Skeletal muscle satellite cell (primary cell): ENCODE measurements around the gene GSTA5.
"Not testable (repeated sequence)": the region's sequence is repeated elsewhere in the genome, so short reads cannot be mapped to it uniquely, and the experiment has no call there.

Experiments used
- H3K27me3 ChIP-seq: 2 replicates; pipeline ENCODE4 v1.7.0; 2013; ENCODE audit warnings: low read length; ENCODE audit not compliant: control insufficient read depth, insufficient read depth
- H3K36me3 ChIP-seq: 2 replicates; pipeline ENCODE4 v1.7.0; 2013; ENCODE audit warnings: mild to moderate bottlenecking, control low read depth, low read length; ENCODE audit not compliant: insufficient read depth
- H3K4me1 ChIP-seq: 2 replicates; pipeline ENCODE4 v1.7.0; 2013; ENCODE audit warnings: low read length; ENCODE audit not compliant: control insufficient read depth, insufficient read depth
- H3K4me2 ChIP-seq: 2 replicates; pipeline ENCODE4 v1.7.0; 2013; ENCODE audit warnings: mild to moderate bottlenecking, low read length
- H3K4me3 ChIP-seq: 2 replicates; pipeline ENCODE4 v1.7.0; 2013; ENCODE audit warnings: low read length
- H3K9ac ChIP-seq: 2 replicates; pipeline ENCODE4 v1.7.0; 2013; ENCODE audit warnings: mild to moderate bottlenecking, low read depth, low read length, moderate library complexity
- H3K9me3 ChIP-seq: replicated peaks from 2 replicates; pipeline ENCODE4 v1.7.0; 2013; ENCODE audit warnings: mild to moderate bottlenecking, control low read depth, low read length

Gene GSTA5

DNA sequence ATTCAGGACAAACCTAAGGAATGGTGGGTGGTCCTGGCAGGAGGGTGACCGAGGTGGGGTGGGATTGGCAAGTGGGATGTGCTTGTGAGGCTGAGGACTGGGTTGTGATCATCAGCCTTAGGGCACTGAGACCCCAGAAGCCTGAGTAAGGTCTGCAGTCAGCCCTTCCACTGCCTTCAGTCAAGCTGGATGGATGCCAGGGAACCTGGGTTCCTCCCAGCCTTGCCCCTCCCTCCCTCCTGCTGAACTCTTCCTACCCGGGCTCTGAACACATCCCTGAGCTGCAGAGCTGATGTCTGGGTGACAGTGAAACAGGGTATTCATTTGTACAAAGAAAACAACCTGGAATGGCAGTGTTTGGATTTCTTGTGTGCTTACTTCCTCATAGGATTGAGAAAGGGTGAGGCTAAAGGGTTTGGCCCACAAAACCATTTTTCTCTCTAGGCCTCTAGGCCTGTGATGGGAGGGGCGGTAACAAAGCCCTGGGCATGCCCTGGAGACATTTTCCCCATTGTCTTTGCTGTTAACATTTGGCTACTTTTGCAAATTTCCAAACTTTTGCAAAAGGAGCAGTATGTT lies 57.8 kb downstream of the GSTA5 start:
- H3K4me1 ChIP-seq, H3K9ac ChIP-seq, H3K9me3 ChIP-seq, H3K36me3 ChIP-seq, H3K4me2 ChIP-seq, H3K4me3 ChIP-seq: not testable (repeated sequence)
- peaks cover 24% of the 10 kb centered on the region for H3K27me3 ChIP-seq

DNA sequence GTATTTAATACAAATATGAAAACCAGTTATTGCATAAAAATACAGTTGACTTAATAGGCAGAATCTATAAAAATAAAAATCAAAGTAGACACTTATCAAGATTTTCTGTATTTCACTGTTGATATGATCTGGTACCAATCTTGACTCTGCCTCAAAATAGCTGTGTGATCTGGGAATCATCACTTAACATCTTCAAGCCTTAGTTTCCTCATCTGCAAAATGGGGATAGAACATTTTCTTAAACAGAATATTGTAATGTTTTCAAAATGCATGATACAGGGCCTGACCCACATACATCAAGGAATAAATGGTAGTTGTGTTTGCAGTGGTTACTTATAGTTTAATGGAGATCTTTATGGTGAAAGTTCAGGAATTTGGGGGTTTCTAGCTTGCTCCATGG lies 58.4 kb downstream of the GSTA5 start:
- H3K4me1 ChIP-seq, H3K36me3 ChIP-seq, H3K9me3 ChIP-seq, H3K4me3 ChIP-seq, H3K4me2 ChIP-seq, H3K9ac ChIP-seq: not testable (repeated sequence)
- H3K27me3 ChIP-seq, result peaks cover 24% of the 10 kb centered on the region
